Activated CD4-positive, alpha-beta T cell treated with anti-CD3 and anti-CD28 coated beads, Interleukin-2, amount 50 U/mL, for 48 hours (primary cell): ENCODE measurements around the gene SLC29A3.

Experiments used
- DNase-seq, 2 experiments: peaks; one replicate each; pipeline ENCODE4 v3.0.0-alpha.2; 2020

The SLC29A3 gene

GRCh38 chr10:71324743-71325142, 5.7 kb downstream of the SLC29A3 start:
- no peak for DNase-seq

- no peak for DNase-seq
These were observed 6.2 kb downstream of the SLC29A3 start for GRCh38 chr10:71325267-71325666.

GRCh38 chr10:71326464-71326881, 7.4 kb downstream of the SLC29A3 start:
- no peak for DNase-seq

GRCh38 chr10:71330789-71331404, 11.8 kb downstream of the SLC29A3 start:
- DNase-seq, result no peak

GRCh38 chr10:71331736-71332135, 12.7 kb downstream of the SLC29A3 start:
- DNase-seq, result no peak

- DNase-seq, result no peak
These were observed 13.4 kb downstream of the SLC29A3 start for GRCh38 chr10:71332466-71332865.

- DNase-seq, result no peak
These were observed 14.2 kb downstream of the SLC29A3 start for GRCh38 chr10:71333129-71333887.

- DNase-seq, result no peak
These were observed 15.2 kb downstream of the SLC29A3 start for GRCh38 chr10:71334221-71334791.

GRCh38 chr10:71335173-71335708, 16.2 kb downstream of the SLC29A3 start:
- DNase-seq, result no peak

- no peak for DNase-seq
These were observed 17.6 kb downstream of the SLC29A3 start for GRCh38 chr10:71336632-71337031.

- no peak for DNase-seq
These were observed 18.2 kb downstream of the SLC29A3 start for GRCh38 chr10:71337219-71337701.

GRCh38 chr10:71338728-71339495, 19.9 kb downstream of the SLC29A3 start:
- no peak for DNase-seq

GRCh38 chr10:71339796-71340589, 20.9 kb downstream of the SLC29A3 start:
- no peak for DNase-seq

GRCh38 chr10:71342573-71343391, 23.7 kb downstream of the SLC29A3 start:
- DNase-seq, result no peak

GRCh38 chr10:71343392-71343773, 24.3 kb downstream of the SLC29A3 start:
- no peak for DNase-seq

- no peak for DNase-seq
These were observed 25.3 kb downstream of the SLC29A3 start for GRCh38 chr10:71344154-71344925.

GRCh38 chr10:71344993-71345480, 26.0 kb downstream of the SLC29A3 start:
- no peak for DNase-seq

- no peak for DNase-seq
These were observed 26.6 kb downstream of the SLC29A3 start for GRCh38 chr10:71345694-71346093.

GRCh38 chr10:71346731-71347130, 27.7 kb downstream of the SLC29A3 start:
- DNase-seq, result no peak
